Measurements from ENCODE around the gene DDX24. TPM values are rescaled to one million over a fixed set of nuclear protein-coding genes. Genes with fewer than 3 reads are reported as not detected.

DDX24 gene
- total RNA-seq, 2 donors from 2014 or later, result 131 to 137 TPM

GRCh38 chr14:94010625-94011024 lies 70.4 kb downstream of the DDX24 start:
- H3K9ac ChIP-seq (ENCODE audit: extremely low read depth, low read length, poor library complexity, severe bottlenecking), result no peak overlapping the region
- H3K4me3 ChIP-seq (ENCODE audit: low read length), result no peak overlapping the region
- no peaks in the 10 kb centered on the region for H3K4me1 Mint-ChIP-seq
- DNase-seq, result no peak
- 92 to 94% methylated on average over 5 to 6 of the region's 6 CpGs for WGBS, 2 experiments (ENCODE audit: insufficient coverage in 1 of 2, insufficient read length in 1 of 2)
- H3K27ac ChIP-seq (ENCODE audit: low read depth, low read length), result no peak overlapping the region
- no peaks in the 10 kb centered on the region for H3K27me3 ChIP-seq (ENCODE audit: control insufficient read depth, insufficient read depth, low read length, poor library complexity, severe bottlenecking)
- no peak overlapping the region for H3K27ac Mint-ChIP-seq
- H3K9me3 ChIP-seq (ENCODE audit: control insufficient read depth, low read length), result no peaks in the 10 kb centered on the region
- no peaks in the 10 kb centered on the region for H3K36me3 ChIP-seq (ENCODE audit: control insufficient read depth, insufficient read depth, low read length)
- no peaks in the 10 kb centered on the region for H3K36me3 Mint-ChIP-seq (ENCODE audit: low read depth)
- no peaks in the 10 kb centered on the region for H3K9me3 Mint-ChIP-seq
- peaks cover 6% of the 10 kb centered on the region for H3K27me3 Mint-ChIP-seq (ENCODE audit: insufficient read depth)
- H3K4me3 Mint-ChIP-seq, result no peak overlapping the region
- H3K4me1 ChIP-seq (ENCODE audit: control insufficient read depth, insufficient read depth, low read length), result no peaks in the 10 kb centered on the region
- no peak for TF ChIP-seq CTCF (conservative IDR thresholded peaks at IDR 0.05)

DNA sequence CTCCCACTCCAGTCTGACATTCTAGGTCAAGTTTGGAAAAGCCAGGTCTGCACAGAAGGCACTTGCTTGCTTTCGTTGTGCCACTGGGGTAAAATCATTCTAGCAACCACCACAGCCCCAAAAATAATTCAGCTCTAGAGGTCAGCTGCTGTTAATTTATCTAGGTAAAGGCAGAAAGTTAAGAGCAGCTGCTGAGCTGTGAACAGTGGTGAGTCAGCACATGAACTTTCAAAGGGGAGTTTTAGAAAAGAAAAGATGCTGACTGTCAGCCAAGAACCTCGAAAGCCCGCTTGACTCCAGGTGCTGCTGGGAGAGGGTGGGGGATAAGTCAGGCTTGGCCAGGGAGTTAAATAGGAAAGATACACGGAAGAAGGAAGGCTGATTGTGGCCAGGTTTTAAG lies 71.2 kb downstream of the DDX24 start:
- Mint-ChIP-seq H3K9me3 (no peaks in the 10 kb centered on the region), H3K4me1 (no peaks in the 10 kb centered on the region), H3K36me3 (ENCODE audit: low read depth) (no peaks in the 10 kb centered on the region), H3K27me3 (ENCODE audit: insufficient read depth) (peaks cover 6% of the 10 kb centered on the region), H3K4me3 (no peak overlapping the region), H3K27ac (no peak overlapping the region)
- H3K27me3 ChIP-seq (ENCODE audit: control insufficient read depth, insufficient read depth, low read length, poor library complexity, severe bottlenecking), result no peaks in the 10 kb centered on the region
- no peak overlapping the region for H3K4me3 ChIP-seq (ENCODE audit: low read length)
- no peaks in the 10 kb centered on the region for H3K4me1 ChIP-seq (ENCODE audit: control insufficient read depth, insufficient read depth, low read length)
- H3K9ac ChIP-seq (ENCODE audit: extremely low read depth, low read length, poor library complexity, severe bottlenecking), result no peak overlapping the region
- H3K27ac ChIP-seq (ENCODE audit: low read depth, low read length), result no peak overlapping the region
- no peak for TF ChIP-seq CTCF (conservative IDR thresholded peaks at IDR 0.05)
- WGBS, 2 experiments (ENCODE audit: insufficient coverage in 1 of 2, insufficient read length in 1 of 2), result 68 to 69% methylated on average over 2 to 4 of the region's 4 CpGs
- H3K9me3 ChIP-seq (ENCODE audit: control insufficient read depth, low read length), result no peaks in the 10 kb centered on the region
- no peak for DNase-seq
- H3K36me3 ChIP-seq (ENCODE audit: control insufficient read depth, insufficient read depth, low read length), result no peaks in the 10 kb centered on the region

DNA sequence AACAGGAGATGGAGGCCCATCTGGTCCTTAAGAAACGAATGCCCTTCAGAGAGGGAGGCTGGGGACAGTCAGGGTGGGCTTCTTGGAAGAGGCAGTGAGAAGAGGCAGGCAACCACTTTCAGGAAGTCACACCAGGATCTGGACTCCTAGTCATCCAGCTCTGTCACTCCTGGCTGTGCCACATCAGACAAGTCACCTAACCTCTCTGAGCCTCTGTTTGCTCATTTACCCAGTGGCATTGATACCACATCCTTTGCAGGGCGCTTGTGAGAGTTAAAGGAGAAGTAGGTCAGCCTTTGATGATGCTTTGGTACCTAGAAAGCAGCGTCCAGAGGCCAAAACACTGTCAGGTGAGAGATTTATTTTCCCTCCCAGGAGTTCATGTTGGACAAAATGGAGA lies 72.8 kb downstream of the DDX24 start:
- Histone ChIP-seq H3K27me3 (ENCODE audit: control insufficient read depth, insufficient read depth, low read length, poor library complexity, severe bottlenecking) (no peaks in the 10 kb centered on the region), H3K36me3 (ENCODE audit: control insufficient read depth, insufficient read depth, low read length) (no peaks in the 10 kb centered on the region), H3K9ac (ENCODE audit: extremely low read depth, low read length, poor library complexity, severe bottlenecking) (no peak overlapping the region), H3K9me3 (ENCODE audit: control insufficient read depth, low read length) (no peaks in the 10 kb centered on the region), H3K4me1 (ENCODE audit: control insufficient read depth, insufficient read depth, low read length) (no peaks in the 10 kb centered on the region), H3K27ac (ENCODE audit: low read depth, low read length) (no peak overlapping the region), H3K4me3 (ENCODE audit: low read length) (no peak overlapping the region)
- Mint-ChIP-seq H3K36me3 (ENCODE audit: low read depth) (no peaks in the 10 kb centered on the region), H3K4me3 (no peak overlapping the region), H3K27me3 (ENCODE audit: insufficient read depth) (peaks cover 8% of the 10 kb centered on the region), H3K9me3 (no peaks in the 10 kb centered on the region), H3K27ac (no peak overlapping the region), H3K4me1 (no peaks in the 10 kb centered on the region)
- TF ChIP-seq CTCF (conservative IDR thresholded peaks at IDR 0.05), result no peak
- DNase-seq, result no peak
- 73 to 81% methylated on average over 3 of the region's 3 CpGs for WGBS, 2 experiments (ENCODE audit: insufficient coverage in 1 of 2, insufficient read length in 1 of 2)

Measured in endodermal cell (in vitro differentiated cells).